H1 (cell line): ENCODE measurements around the gene MYL11. TPM values are rescaled to one million over a fixed set of nuclear protein-coding genes. Genes with fewer than 3 reads are reported as not detected.

ENCODE experiments used
- CTCF ChIA-PET: fragments of 300-600 bp; sonication (Branson Sonifier 250); formaldehyde crosslinking; loops from one replicate; lab custom pipeline; 2021; ENCODE audit not compliant: partially characterized antibody; lab: Charles Lee
- POLR2A ChIA-PET: fragments of 300-600 bp; sonication (Branson Sonifier 250); formaldehyde crosslinking; loops from one replicate; lab custom pipeline; 2021; ENCODE audit warnings: inconsistent platforms; ENCODE audit not compliant: partially characterized antibody; lab: Charles Lee
- DNase-seq, 2 experiments: peaks; one replicate each; pipeline versions ENCODE4 v3.0.0 to v3.0.0-alpha.2; 2010 to 2022; ENCODE audit warnings: low spot score in 2 of 2, low read depth in 1 of 2, mixed read lengths in 1 of 2
- FAIRE-seq: peaks from 2 replicates; lab custom pipeline; 2011; peaks lifted over from hg19 to GRCh38; lab: Jason Lieb, UNC
- H2AFZ ChIP-seq: 2 replicates; pipeline ENCODE4 v1.8.1; 2012; ENCODE audit warnings: low read length, inconsistent platforms
- H2AK5ac ChIP-seq: 2 replicates; pipeline ENCODE4 v1.6.1; 2013; ENCODE audit warnings: low read depth, low read length
- H2BK120ac ChIP-seq: replicated peaks from 2 replicates; pipeline ENCODE3; 2013; ENCODE audit warnings: low read depth, low read length, inconsistent platforms
- H2BK12ac ChIP-seq: 2 replicates; pipeline ENCODE4 v1.6.1; 2013; ENCODE audit warnings: low read depth, low read length
- H2BK15ac ChIP-seq: 2 replicates; pipeline ENCODE4 v1.6.1; 2013; ENCODE audit warnings: low read length
- H2BK20ac ChIP-seq: 2 replicates; pipeline ENCODE4 v1.6.1; 2013; ENCODE audit warnings: low read length
- H2BK5ac ChIP-seq: 2 replicates; pipeline ENCODE4 v1.6.1; 2013; ENCODE audit warnings: low read depth, low read length
- H3K14ac ChIP-seq: 2 replicates; pipeline ENCODE4 v1.6.1; 2013; ENCODE audit warnings: inconsistent platforms; ENCODE audit not compliant: insufficient read length
- H3K18ac ChIP-seq: 2 replicates; pipeline ENCODE4 v1.6.1; 2013; ENCODE audit warnings: low read length; ENCODE audit errors: extremely low read depth
- H3K23ac ChIP-seq: 2 replicates; pipeline ENCODE4 v1.6.1; 2013; ENCODE audit warnings: inconsistent platforms; ENCODE audit not compliant: insufficient read length
- H3K23me2 ChIP-seq: 2 replicates; pipeline ENCODE4 v1.6.1; 2013; ENCODE audit warnings: low read depth, low read length
- H3K27ac ChIP-seq: 2 replicates; pipeline ENCODE4 v1.6.1; 2011; ENCODE audit warnings: low read depth, low read length, inconsistent platforms
- H3K27me3 ChIP-seq, 4 experiments: replicated peaks in 1 of 4; 1 replicate in 1 of 4; 2 replicates in 3 of 4; pipeline versions ENCODE4 v1.6.1 to v1.8.1; 2011 to 2013; ENCODE audit warnings: low read length in 3 of 4, mild to moderate bottlenecking in 3 of 4, inconsistent platforms in 2 of 4, mixed read lengths in 2 of 4, moderate library complexity in 1 of 4; ENCODE audit not compliant: control insufficient read depth in 3 of 4, insufficient read depth in 3 of 4; ENCODE audit errors: extremely low read depth in 1 of 4
- H3K36me3 ChIP-seq, 4 experiments: 2 replicates each; pipeline versions ENCODE4 v1.6.1 to v1.8.1; 2011 to 2013; ENCODE audit warnings: mild to moderate bottlenecking in 4 of 4, low read length in 3 of 4, moderate library complexity in 2 of 4, control low read depth in 1 of 4, inconsistent platforms in 1 of 4; ENCODE audit not compliant: insufficient read depth in 4 of 4, control insufficient read depth in 2 of 4
- H3K4ac ChIP-seq: replicated peaks from 2 replicates; pipeline ENCODE3; 2013; ENCODE audit warnings: low read length, low read depth, mixed read lengths, inconsistent platforms; ENCODE audit not compliant: insufficient read length
- H3K4me1 ChIP-seq, 4 experiments: replicated peaks in 1 of 4; 1 replicate in 1 of 4; 2 replicates in 3 of 4; pipeline versions ENCODE4 v1.6.1 to v1.8.1; 2011 to 2013; ENCODE audit warnings: low read length in 3 of 4, inconsistent platforms in 2 of 4, mixed read lengths in 1 of 4; ENCODE audit not compliant: insufficient read depth in 4 of 4, control insufficient read depth in 3 of 4
- H3K4me2 ChIP-seq, 2 experiments: 2 replicates each; pipeline versions ENCODE4 v1.6.1 to v1.8.1; 2011 to 2013; ENCODE audit warnings: low read depth in 2 of 2, low read length in 2 of 2, control low read depth in 1 of 2, inconsistent platforms in 1 of 2, mild to moderate bottlenecking in 1 of 2; ENCODE audit not compliant: insufficient read depth in 1 of 2
- H3K4me3 ChIP-seq, 4 experiments: fragments of 200-600, 300-600 bp in 1 of 4; sonication (generic), shearing (Covaris generic), sonication (Bioruptor Twin) in 1 of 4; 2 replicates each; pipeline versions ENCODE4 v1.5.1 to v1.8.1; 2011 to 2016; ENCODE audit warnings: low read length in 4 of 4, low read depth in 3 of 4, control low read depth in 2 of 4, inconsistent platforms in 2 of 4, mild to moderate bottlenecking in 2 of 4, mixed read lengths in 1 of 4, moderate library complexity in 1 of 4; ENCODE audit not compliant: insufficient read depth in 2 of 4; ENCODE audit errors: extremely low read depth in 1 of 4
- H3K56ac ChIP-seq: replicated peaks from 2 replicates; pipeline ENCODE3; 2013; ENCODE audit warnings: low read depth, mild to moderate bottlenecking, mixed read lengths, low read length, inconsistent platforms; ENCODE audit not compliant: insufficient read length
- H3K79me1 ChIP-seq: 2 replicates; pipeline ENCODE4 v1.6.1; 2013; ENCODE audit warnings: low read depth, low read length, control low read depth
- H3K79me2 ChIP-seq, 2 experiments: 2 replicates each; pipeline versions ENCODE4 v1.6.1 to v1.8.1; 2012 to 2013; ENCODE audit warnings: low read length in 2 of 2, mild to moderate bottlenecking in 2 of 2, inconsistent platforms in 1 of 2; ENCODE audit not compliant: insufficient read depth in 2 of 2, control insufficient read depth in 1 of 2
- H3K9ac ChIP-seq, 4 experiments: replicated peaks in 1 of 4; 1 replicate in 1 of 4; 2 replicates in 3 of 4; pipeline versions ENCODE4 v1.6.1 to v1.8.1; 2011 to 2013; ENCODE audit warnings: low read depth in 3 of 4, low read length in 3 of 4, control low read depth in 2 of 4, mild to moderate bottlenecking in 2 of 4, moderate library complexity in 2 of 4, inconsistent platforms in 1 of 4; ENCODE audit errors: extremely low read depth in 1 of 4
- H3K9me3 ChIP-seq, 2 experiments: 2 replicates each; pipeline versions ENCODE4 v1.6.1 to v1.8.1; 2012 to 2013; ENCODE audit warnings: mild to moderate bottlenecking in 2 of 2, moderate library complexity in 2 of 2, control low read depth in 1 of 2, inconsistent platforms in 1 of 2, low read depth in 1 of 2, low read length in 1 of 2, mixed read lengths in 1 of 2; ENCODE audit not compliant: insufficient read depth in 2 of 2
- H4K20me1 ChIP-seq, 2 experiments: replicated peaks in 1 of 2; 2 replicates each; pipeline versions ENCODE3 to v1.8.1; 2011 to 2013; ENCODE audit warnings: inconsistent platforms in 2 of 2, low read length in 2 of 2, mild to moderate bottlenecking in 1 of 2; ENCODE audit not compliant: insufficient read depth in 2 of 2, control insufficient read depth in 1 of 2
- H4K5ac ChIP-seq: 2 replicates; pipeline ENCODE4 v1.6.1; 2013; ENCODE audit warnings: low read length, low read depth, mixed read lengths, inconsistent platforms; ENCODE audit not compliant: insufficient read length
- H4K8ac ChIP-seq: 2 replicates; pipeline ENCODE4 v1.8.0; 2013; ENCODE audit warnings: mild to moderate bottlenecking, moderate library complexity, low read length, inconsistent platforms; ENCODE audit not compliant: insufficient read depth; ENCODE audit errors: extremely low read depth
- H4K91ac ChIP-seq: replicated peaks from 2 replicates; pipeline ENCODE3; 2013; ENCODE audit warnings: low read length, mixed read lengths, inconsistent platforms; ENCODE audit not compliant: insufficient read length
- CTBP2 ChIP-seq: IDR thresholded peaks from 2 replicates; pipeline ENCODE4 v1.7.0; 2011; ENCODE audit warnings: borderline replicate concordance, mild to moderate bottlenecking, moderate library complexity, mixed read lengths, low read length; ENCODE audit not compliant: insufficient read depth, insufficient read length
- KDM4A ChIP-seq: IDR thresholded peaks from one replicate; pipeline ENCODE4 v1.7.1; 2012; ENCODE audit warnings: low read depth, mild to moderate bottlenecking, moderate library complexity, low read length, inconsistent platforms; ENCODE audit not compliant: severe bottlenecking
- RBBP5 ChIP-seq: IDR thresholded peaks from 2 replicates; pipeline ENCODE4 v1.7.1; 2012; ENCODE audit warnings: low read depth, mild to moderate bottlenecking, inconsistent platforms, low read length, moderate library complexity, borderline replicate concordance
- SIX5 ChIP-seq: IDR thresholded peaks from 2 replicates; pipeline ENCODE4 v1.6.1; 2011; ENCODE audit warnings: mild to moderate bottlenecking, low read depth, low read length
- WGBS, 2 experiments: shearing (Covaris generic) in 1 of 2; methylation state at CpG; one replicate each; pipeline versions ENCODE4 v1.1.6 to v1.1.7; 2013 to 2015; ENCODE audit warnings: low lambda C conversion rate in 2 of 2, mixed read lengths in 2 of 2, inconsistent platforms in 1 of 2, low coverage in 1 of 2, missing lambda C conversion rate in 1 of 2; ENCODE audit not compliant: insufficient replicate concordance in 2 of 2, insufficient coverage in 1 of 2, insufficient read length in 1 of 2; ENCODE audit errors: extremely low coverage in 1 of 2, missing lambda C conversion rate in 1 of 2; 5-methylcytosine and 5-hydroxymethylcytosine counted together
- polyA plus RNA-seq, 7 experiments: library from polyadenylated mRNA; depleted of rRNA in 3 of 7; stranded (reverse) in 5 of 7; unstranded in 2 of 7; fragments of >200 nt in 5 of 7; fragments of 200-250 nt in 2 of 7; gene quantifications; 1 replicate in 5 of 7; 2 replicates in 1 of 7; 4 replicates in 1 of 7; pipeline versions ENCODE4 v1.2.1 to v1.2.3, GENCODE V29; 2011 to 2013; ENCODE audit warnings: missing spikeins in 2 of 7, mixed read lengths in 2 of 7
- total RNA-seq: library from RNA; stranded (reverse); fragmentation: NEBNext Ultra II Directional; extraction: Animal tissue kit (Norgen Biotek cat#: 25700); gene quantifications from 2 replicates; pipeline ENCODE4 v1.2.1, GENCODE V29; 2021

MYL11 gene
- total and polyA plus RNA-seq, 2 of the 8 experiments (the other 6 are each of a cell fraction or from before 2014, with no cell fraction given) = 1.2 to 1.4 TPM

DNA sequence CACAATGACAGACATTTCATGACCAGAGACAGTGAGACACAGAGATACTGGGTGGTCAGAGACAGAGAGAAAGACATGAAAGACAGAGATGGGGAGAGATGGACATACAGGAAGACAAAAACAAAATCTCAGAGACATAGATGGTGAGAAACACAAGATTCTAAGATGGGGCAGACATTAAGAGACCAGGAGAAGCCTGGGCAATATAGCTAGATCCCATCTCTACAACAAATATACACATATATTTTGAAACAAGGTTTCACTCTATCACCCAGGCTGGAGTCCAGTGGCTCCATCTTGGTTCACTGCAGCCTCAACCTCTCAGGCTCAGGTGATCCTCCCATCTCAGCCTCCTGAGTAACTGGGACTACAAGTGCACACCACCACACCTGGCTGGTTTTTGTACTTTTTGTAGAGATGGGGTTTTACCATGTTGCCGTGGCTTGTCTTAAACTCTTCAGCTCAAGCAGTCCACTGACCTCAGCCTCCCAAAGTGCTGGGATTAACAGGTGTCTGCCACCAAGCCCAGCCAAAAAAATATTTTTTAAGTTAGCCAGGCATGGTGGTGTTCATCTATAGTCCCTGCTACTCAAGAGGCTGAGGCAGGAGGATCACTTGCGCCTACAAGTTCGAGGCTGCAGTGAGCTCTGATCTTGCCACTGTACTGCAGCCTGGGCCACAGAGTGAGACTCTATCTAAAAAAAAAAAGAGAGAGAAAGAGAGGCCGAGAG lies 5.6 kb downstream of the MYL11 start:
- Histone ChIP-seq H3K9me3 (no peaks in the 10 kb centered on the region), H3K27ac (no peak overlapping the region), H4K5ac (no peak overlapping the region), H3K4me2 (no peak overlapping the region; a peak in 1 of 4 replicates), H2BK15ac (no peak overlapping the region), H3K27me3 (no peaks in the 10 kb centered on the region), H2BK5ac (no peak overlapping the region), H3K4me3 (no peak overlapping the region), H3K79me2 (no peaks in the 10 kb centered on the region), H3K9ac (no peak overlapping the region), H3K18ac (no peak overlapping the region), H2AFZ (no peak overlapping the region), H2BK20ac (no peak overlapping the region), H3K14ac (no peak overlapping the region), H4K20me1 (no peaks in the 10 kb centered on the region), H3K4me1 (peaks cover 0 to 9% (median 5%) of the 10 kb centered on the region in 4 experiments; a peak in 5 of 7 replicates), H3K4ac (no peak overlapping the region), H4K8ac (no peak overlapping the region; the same call in 1 of the 2 replicates), H3K56ac (no peak overlapping the region), H3K36me3 (no peaks in the 10 kb centered on the region), H2AK5ac (no peak overlapping the region), H2BK12ac (no peak overlapping the region), H2BK120ac (no peak overlapping the region), H4K91ac (no peak overlapping the region), H3K23ac (no peak overlapping the region), H3K23me2 (peaks cover 10% of the 10 kb centered on the region), H3K79me1 (no peaks in the 10 kb centered on the region)
- WGBS, 2 experiments = 96% methylated on average over 4 of the region's 4 CpGs; no CpG with 5 or more reads in 1 of the 2 experiments
- DNase-seq (no peak), FAIRE-seq (no peak)
- CTCF ChIA-PET = interaction anchor here (0.6 to 1.6 kb wide), 5 partner anchors 11 to 235 kb away, joined by 3 to 6 read pairs (median 3); no protein-coding TSS in a partner anchor
- POLR2A ChIA-PET = interaction anchor here (0.7 to 13.6 kb wide), 3 partner anchors 16 to 28 kb away, joined by 3 to 151 read pairs (median 3); partner anchors contain the start of genes ZNF48 and ZNF771
- no peak for TF ChIP-seq KDM4A
- no peak for TF ChIP-seq CTBP2
- no peak for TF ChIP-seq SIX5
- TF ChIP-seq RBBP5 = no peak
